Measurements from ENCODE around the gene CEACAM4. TPM values are rescaled to one million over a fixed set of nuclear protein-coding genes. Genes with fewer than 3 reads are reported as not detected.

CEACAM4 gene
- total RNA-seq, 1 experiment from 2014 or later: not detected

DNA sequence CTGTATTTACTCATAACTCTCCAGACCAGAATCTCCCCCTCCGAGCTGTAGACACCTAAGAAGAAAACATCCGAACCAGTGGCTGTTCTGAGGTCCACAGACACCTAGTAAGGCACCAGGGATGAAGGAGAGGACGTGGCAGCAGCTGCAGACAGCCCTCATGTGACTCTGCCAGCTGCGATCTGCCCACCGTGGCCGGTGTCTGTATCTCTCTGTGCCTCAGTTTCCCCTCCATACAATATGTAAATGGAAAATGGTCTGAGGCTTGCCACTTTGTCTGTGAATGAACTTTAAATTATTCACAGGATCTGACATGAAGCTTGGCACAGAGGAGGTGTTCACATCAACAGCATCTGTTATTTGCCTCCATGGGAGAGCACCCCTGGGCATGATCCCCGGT lies 2.4 kb downstream of the CEACAM4 start:
- no peaks in the 10 kb centered on the region for H3K9me3 ChIP-seq (ENCODE audit: control insufficient read depth in 1 of 2, insufficient read depth in 1 of 2, low read depth in 1 of 2, low read length in 2 of 2)
- DNase-seq (ENCODE audit: low read depth, low spot score) (no peak), ATAC-seq (no peak)
- no TSS peak for BruUV-seq (replicated peaks)
- no peak overlapping the region for H3K4me3 ChIP-seq (replicated peaks in 1 of 2; ENCODE audit: low read depth in 1 of 2, low read length in 2 of 2)
- intact Hi-C loops (cut with micrococcal nuclease): no loop called here
- ChIA-PET POLR2A (no interaction called here), CTCF (interaction anchor here (1.1 kb wide), 1 partner anchor 17 kb away, joined by 4 read pairs; no protein-coding TSS in a partner anchor), RAD21 (ENCODE audit: low non-redundant PET in 1 of 2, low total read pairs in 2 of 2, uncharacterized antibody in 2 of 2, unreplicated experiment in 2 of 2) (no interaction called here)
- H2AFZ ChIP-seq (ENCODE audit: low read depth, low read length, poor library complexity, severe bottlenecking): no peak overlapping the region
- TF ChIP-seq, protein P1, sequence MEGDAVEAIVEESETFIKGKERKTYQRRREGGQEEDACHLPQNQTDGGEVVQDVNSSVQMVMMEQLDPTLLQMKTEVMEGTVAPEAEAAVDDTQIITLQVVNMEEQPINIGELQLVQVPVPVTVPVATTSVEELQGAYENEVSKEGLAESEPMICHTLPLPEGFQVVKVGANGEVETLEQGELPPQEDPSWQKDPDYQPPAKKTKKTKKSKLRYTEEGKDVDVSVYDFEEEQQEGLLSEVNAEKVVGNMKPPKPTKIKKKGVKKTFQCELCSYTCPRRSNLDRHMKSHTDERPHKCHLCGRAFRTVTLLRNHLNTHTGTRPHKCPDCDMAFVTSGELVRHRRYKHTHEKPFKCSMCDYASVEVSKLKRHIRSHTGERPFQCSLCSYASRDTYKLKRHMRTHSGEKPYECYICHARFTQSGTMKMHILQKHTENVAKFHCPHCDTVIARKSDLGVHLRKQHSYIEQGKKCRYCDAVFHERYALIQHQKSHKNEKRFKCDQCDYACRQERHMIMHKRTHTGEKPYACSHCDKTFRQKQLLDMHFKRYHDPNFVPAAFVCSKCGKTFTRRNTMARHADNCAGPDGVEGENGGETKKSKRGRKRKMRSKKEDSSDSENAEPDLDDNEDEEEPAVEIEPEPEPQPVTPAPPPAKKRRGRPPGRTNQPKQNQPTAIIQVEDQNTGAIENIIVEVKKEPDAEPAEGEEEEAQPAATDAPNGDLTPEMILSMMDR (IDR thresholded peaks at IDR 0.05 in 2 of 3, conservative IDR thresholded peaks at IDR 0.05 in 1 of 3; ENCODE audit: borderline replicate concordance in 1 of 3, insufficient read depth in 1 of 3, low read depth in 2 of 3, low read length in 2 of 3): no peak
- no peak for TF ChIP-seq POLR2A (IDR thresholded peaks at IDR 0.05; ENCODE audit: borderline replicate concordance, extremely low read depth, insufficient read depth, insufficient read length)
- TF ChIP-seq, protein P2, sequence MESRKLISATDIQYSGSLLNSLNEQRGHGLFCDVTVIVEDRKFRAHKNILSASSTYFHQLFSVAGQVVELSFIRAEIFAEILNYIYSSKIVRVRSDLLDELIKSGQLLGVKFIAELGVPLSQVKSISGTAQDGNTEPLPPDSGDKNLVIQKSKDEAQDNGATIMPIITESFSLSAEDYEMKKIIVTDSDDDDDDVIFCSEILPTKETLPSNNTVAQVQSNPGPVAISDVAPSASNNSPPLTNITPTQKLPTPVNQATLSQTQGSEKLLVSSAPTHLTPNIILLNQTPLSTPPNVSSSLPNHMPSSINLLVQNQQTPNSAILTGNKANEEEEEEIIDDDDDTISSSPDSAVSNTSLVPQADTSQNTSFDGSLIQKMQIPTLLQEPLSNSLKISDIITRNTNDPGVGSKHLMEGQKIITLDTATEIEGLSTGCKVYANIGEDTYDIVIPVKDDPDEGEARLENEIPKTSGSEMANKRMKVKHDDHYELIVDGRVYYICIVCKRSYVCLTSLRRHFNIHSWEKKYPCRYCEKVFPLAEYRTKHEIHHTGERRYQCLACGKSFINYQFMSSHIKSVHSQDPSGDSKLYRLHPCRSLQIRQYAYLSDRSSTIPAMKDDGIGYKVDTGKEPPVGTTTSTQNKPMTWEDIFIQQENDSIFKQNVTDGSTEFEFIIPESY (IDR thresholded peaks at IDR 0.05; ENCODE audit: extremely low read depth, insufficient replicate concordance, low read length): no peak
- no peak for TF ChIP-seq CBX3 (IDR thresholded peaks at IDR 0.05; ENCODE audit: low read depth)
- TF ChIP-seq, protein P3, sequence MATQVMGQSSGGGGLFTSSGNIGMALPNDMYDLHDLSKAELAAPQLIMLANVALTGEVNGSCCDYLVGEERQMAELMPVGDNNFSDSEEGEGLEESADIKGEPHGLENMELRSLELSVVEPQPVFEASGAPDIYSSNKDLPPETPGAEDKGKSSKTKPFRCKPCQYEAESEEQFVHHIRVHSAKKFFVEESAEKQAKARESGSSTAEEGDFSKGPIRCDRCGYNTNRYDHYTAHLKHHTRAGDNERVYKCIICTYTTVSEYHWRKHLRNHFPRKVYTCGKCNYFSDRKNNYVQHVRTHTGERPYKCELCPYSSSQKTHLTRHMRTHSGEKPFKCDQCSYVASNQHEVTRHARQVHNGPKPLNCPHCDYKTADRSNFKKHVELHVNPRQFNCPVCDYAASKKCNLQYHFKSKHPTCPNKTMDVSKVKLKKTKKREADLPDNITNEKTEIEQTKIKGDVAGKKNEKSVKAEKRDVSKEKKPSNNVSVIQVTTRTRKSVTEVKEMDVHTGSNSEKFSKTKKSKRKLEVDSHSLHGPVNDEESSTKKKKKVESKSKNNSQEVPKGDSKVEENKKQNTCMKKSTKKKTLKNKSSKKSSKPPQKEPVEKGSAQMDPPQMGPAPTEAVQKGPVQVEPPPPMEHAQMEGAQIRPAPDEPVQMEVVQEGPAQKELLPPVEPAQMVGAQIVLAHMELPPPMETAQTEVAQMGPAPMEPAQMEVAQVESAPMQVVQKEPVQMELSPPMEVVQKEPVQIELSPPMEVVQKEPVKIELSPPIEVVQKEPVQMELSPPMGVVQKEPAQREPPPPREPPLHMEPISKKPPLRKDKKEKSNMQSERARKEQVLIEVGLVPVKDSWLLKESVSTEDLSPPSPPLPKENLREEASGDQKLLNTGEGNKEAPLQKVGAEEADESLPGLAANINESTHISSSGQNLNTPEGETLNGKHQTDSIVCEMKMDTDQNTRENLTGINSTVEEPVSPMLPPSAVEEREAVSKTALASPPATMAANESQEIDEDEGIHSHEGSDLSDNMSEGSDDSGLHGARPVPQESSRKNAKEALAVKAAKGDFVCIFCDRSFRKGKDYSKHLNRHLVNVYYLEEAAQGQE (IDR thresholded peaks at IDR 0.05; ENCODE audit: low read depth): no peak
- TF ChIP-seq RAD21 (IDR thresholded peaks at IDR 0.05; ENCODE audit: low read depth): no peak
- no peak for TF ChIP-seq TCF7L2 (IDR thresholded peaks at IDR 0.05; ENCODE audit: borderline replicate concordance, extremely low read depth, insufficient read depth, insufficient read length)
- TF ChIP-seq POLR2AphosphoS5 (IDR thresholded peaks at IDR 0.05; ENCODE audit: low read depth, low read length): no peak
- TF ChIP-seq ZFX (IDR thresholded peaks at IDR 0.05): no peak
- no peak for TF ChIP-seq SP1 (IDR thresholded peaks at IDR 0.05; ENCODE audit: low read depth)
- no peak for TF ChIP-seq EGR1 (IDR thresholded peaks at IDR 0.05; ENCODE audit: low read depth)
- TF ChIP-seq, protein P4, sequence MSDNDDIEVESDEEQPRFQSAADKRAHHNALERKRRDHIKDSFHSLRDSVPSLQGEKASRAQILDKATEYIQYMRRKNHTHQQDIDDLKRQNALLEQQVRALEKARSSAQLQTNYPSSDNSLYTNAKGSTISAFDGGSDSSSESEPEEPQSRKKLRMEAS (IDR thresholded peaks at IDR 0.05): no peak
- TF ChIP-seq SIN3A (IDR thresholded peaks at IDR 0.05; ENCODE audit: low read depth): no peak
- no peak for TF ChIP-seq SRF (IDR thresholded peaks at IDR 0.05; ENCODE audit: low read depth)
- TF ChIP-seq EZH2 (IDR thresholded peaks at IDR 0.05): no peak
- TF ChIP-seq ELF1 (IDR thresholded peaks at IDR 0.05; ENCODE audit: borderline replicate concordance, low read depth): no peak
- H3K9ac ChIP-seq (ENCODE audit: low read length): no peak overlapping the region
- H3K4me1 ChIP-seq (ENCODE audit: control insufficient read depth in 1 of 2, insufficient read depth in 2 of 2, low read length in 2 of 2): no peaks in the 10 kb centered on the region
- no peak overlapping the region for H3K4me2 ChIP-seq (ENCODE audit: low read length)
- peaks cover 66% of the 10 kb centered on the region for H3K27me3 ChIP-seq (ENCODE audit: insufficient read depth, low read length)
- no peak overlapping the region for H3K27ac ChIP-seq (ENCODE audit: low read depth, low read length)
- no peaks in the 10 kb centered on the region for H3K36me3 ChIP-seq (ENCODE audit: control insufficient read depth in 1 of 2, insufficient read depth in 2 of 2, low read length in 2 of 2)
- no peaks in the 10 kb centered on the region for H3K9me2 ChIP-seq (ENCODE audit: insufficient read depth)
- no peaks in the 10 kb centered on the region for H3K79me2 ChIP-seq (ENCODE audit: insufficient read depth, low read length)
- no peaks in the 10 kb centered on the region for H4K20me1 ChIP-seq (ENCODE audit: insufficient read depth)

All from HCT116 (cell line).